ENCODE data around the gene CR2. TPM values are rescaled to one million over a fixed set of nuclear protein-coding genes. Genes with fewer than 3 reads are reported as not detected.
"Not testable (repeated sequence)": the region's sequence is repeated elsewhere in the genome, so short reads cannot be mapped to it uniquely, and the experiment has no call there.

The CR2 gene
- total and polyA plus RNA-seq, 2 experiments from 2014 or later: not detected

- H3K27me3 ChIP-seq (replicated peaks; ENCODE audit: insufficient read depth): no peaks in the 10 kb centered on the region; the same call in 1 of the 2 replicates
- H3K79me2 ChIP-seq (ENCODE audit: insufficient read depth): no peaks in the 10 kb centered on the region
- no peak for DNase-seq
- no peak overlapping the region for H3K9ac ChIP-seq
- no peaks in the 10 kb centered on the region for H3K4me1 ChIP-seq (ENCODE audit: insufficient read depth)
- no peak overlapping the region for H3K4me3 ChIP-seq
- H3K9me2 ChIP-seq (ENCODE audit: insufficient read depth): no peaks in the 10 kb centered on the region
- in situ Hi-C loops (cut with MboI): no loop called here
- no peak overlapping the region for H3K4me2 ChIP-seq (ENCODE audit: unreplicated experiment)
- H4K20me1 ChIP-seq (ENCODE audit: insufficient read depth): no peaks in the 10 kb centered on the region
- H2AFZ ChIP-seq: no peak overlapping the region
- TF ChIP-seq EZH2 (IDR thresholded peaks at IDR 0.05; ENCODE audit: insufficient read depth, poor library complexity, severe bottlenecking): no peak
- TF ChIP-seq EZH2phosphoT487 (IDR thresholded peaks at IDR 0.05; ENCODE audit: insufficient read depth, low read depth): no peak
- H3K9me3 ChIP-seq (ENCODE audit: low read depth): no peaks in the 10 kb centered on the region
- WGBS, 2 experiments (ENCODE audit: low coverage in 1 of 2, low lambda C conversion rate in 2 of 2, missing lambda C conversion rate in 2 of 2): 53 to 63% methylated on average over 3 of the region's 3 CpGs
- H3K36me3 ChIP-seq (ENCODE audit: low read depth): no peaks in the 10 kb centered on the region
- H3F3A ChIP-seq (ENCODE audit: insufficient read depth): no peaks in the 10 kb centered on the region
- H3K27ac ChIP-seq: no peak overlapping the region
Measured at GRCh38 chr1:207486198-207486597, 32.1 kb downstream of the CR2 start.

GRCh38 chr1:207487636-207488035, 33.5 kb downstream of the CR2 start:
- Histone ChIP-seq H3K27me3 (replicated peaks; ENCODE audit: insufficient read depth) (no peaks in the 10 kb centered on the region; the same call in 1 of the 2 replicates), H3K79me2 (ENCODE audit: insufficient read depth) (no peaks in the 10 kb centered on the region), H3K27ac (no peak overlapping the region), H3K9ac (no peak overlapping the region), H3K4me3 (no peak overlapping the region), H3K9me3 (ENCODE audit: low read depth) (no peaks in the 10 kb centered on the region), H3F3A (ENCODE audit: insufficient read depth) (no peaks in the 10 kb centered on the region), H3K4me1 (ENCODE audit: insufficient read depth) (no peaks in the 10 kb centered on the region), H3K4me2 (ENCODE audit: unreplicated experiment) (no peak overlapping the region), H3K36me3 (ENCODE audit: low read depth) (no peaks in the 10 kb centered on the region), H3K9me2 (ENCODE audit: insufficient read depth) (no peaks in the 10 kb centered on the region), H4K20me1 (ENCODE audit: insufficient read depth) (no peaks in the 10 kb centered on the region), H2AFZ (no peak overlapping the region)
- no peak for TF ChIP-seq EZH2phosphoT487 (IDR thresholded peaks at IDR 0.05; ENCODE audit: insufficient read depth, low read depth)
- in situ Hi-C loops (cut with MboI): no loop called here
- WGBS, 2 experiments (ENCODE audit: low coverage in 1 of 2, low lambda C conversion rate in 2 of 2, missing lambda C conversion rate in 2 of 2): 43 to 48% methylated on average over 4 of the region's 4 CpGs
- DNase-seq: no peak

DNA sequence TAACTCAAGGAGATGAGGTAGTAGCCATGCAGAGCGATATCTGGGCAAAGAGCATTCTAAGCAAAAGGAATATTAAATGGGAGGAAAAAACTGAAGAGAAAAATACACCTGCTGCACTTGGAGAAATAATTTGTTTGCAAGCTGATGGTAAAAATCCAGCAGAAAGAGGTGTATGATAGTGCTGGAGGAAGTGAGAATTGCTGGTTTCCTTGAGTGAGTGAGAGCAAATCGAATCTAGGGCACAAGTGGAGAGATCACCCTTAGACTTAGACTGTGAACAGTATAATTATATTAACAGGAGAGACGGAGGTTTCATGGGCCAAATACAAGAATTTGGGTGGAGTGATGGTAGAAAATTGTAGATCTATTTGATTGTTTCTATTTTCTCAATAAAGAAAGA, 39.1 kb downstream of the CR2 start:
- H3K4me2 ChIP-seq (ENCODE audit: unreplicated experiment): no peak overlapping the region
- no peaks in the 10 kb centered on the region for H3K4me1 ChIP-seq (ENCODE audit: insufficient read depth)
- no peak for DNase-seq
- no peaks in the 10 kb centered on the region for H3F3A ChIP-seq (ENCODE audit: insufficient read depth)
- no peak overlapping the region for H3K4me3 ChIP-seq
- no peaks in the 10 kb centered on the region for H3K9me3 ChIP-seq (ENCODE audit: low read depth)
- H3K79me2 ChIP-seq (ENCODE audit: insufficient read depth): no peaks in the 10 kb centered on the region
- no peak overlapping the region for H3K27ac ChIP-seq
- H2AFZ ChIP-seq: no peak overlapping the region
- H3K36me3 ChIP-seq (ENCODE audit: low read depth): no peaks in the 10 kb centered on the region
- H4K20me1 ChIP-seq (ENCODE audit: insufficient read depth): no peaks in the 10 kb centered on the region
- in situ Hi-C loops (cut with MboI): no loop called here
- TF ChIP-seq EZH2phosphoT487 (IDR thresholded peaks at IDR 0.05; ENCODE audit: insufficient read depth, low read depth) (no peak), EZH2 (IDR thresholded peaks at IDR 0.05; ENCODE audit: insufficient read depth, poor library complexity, severe bottlenecking) (no peak)
- H3K9me2 ChIP-seq (ENCODE audit: insufficient read depth): no peaks in the 10 kb centered on the region
- H3K27me3 ChIP-seq (replicated peaks; ENCODE audit: insufficient read depth): peaks cover 32% of the 10 kb centered on the region
- H3K9ac ChIP-seq: no peak overlapping the region
- 35 to 41% methylated on average over 3 of the region's 3 CpGs for WGBS, 2 experiments (ENCODE audit: low coverage in 1 of 2, low lambda C conversion rate in 2 of 2, missing lambda C conversion rate in 2 of 2)

DNA sequence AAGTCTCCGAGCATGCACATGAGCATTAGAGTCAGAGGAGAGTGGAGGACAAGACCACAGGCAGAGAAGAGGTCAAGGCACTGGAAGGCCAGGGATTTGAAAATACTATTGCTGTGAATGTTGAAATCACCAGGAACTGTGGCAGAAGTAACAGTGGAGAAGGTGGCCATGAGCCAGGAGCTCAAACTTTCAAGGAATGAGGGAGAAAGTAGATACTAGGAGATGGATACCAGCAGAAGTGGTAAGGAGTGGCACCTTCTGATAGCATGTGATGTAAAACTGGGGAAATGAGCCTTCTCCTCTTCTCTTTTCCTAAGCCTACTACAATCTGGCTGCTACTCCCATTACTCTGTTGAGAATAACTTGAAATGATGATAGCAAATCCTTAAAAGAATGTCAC, 40.0 kb downstream of the CR2 start:
- Histone ChIP-seq H4K20me1 (ENCODE audit: insufficient read depth) (no peaks in the 10 kb centered on the region), H3K79me2 (ENCODE audit: insufficient read depth) (no peaks in the 10 kb centered on the region), H3K9me2 (ENCODE audit: insufficient read depth) (no peaks in the 10 kb centered on the region), H3K4me2 (ENCODE audit: unreplicated experiment) (no peak overlapping the region), H2AFZ (no peak overlapping the region), H3K4me1 (ENCODE audit: insufficient read depth) (no peaks in the 10 kb centered on the region), H3K9ac (no peak overlapping the region), H3K27me3 (replicated peaks; ENCODE audit: insufficient read depth) (peaks cover 34% of the 10 kb centered on the region), H3F3A (ENCODE audit: insufficient read depth) (no peaks in the 10 kb centered on the region), H3K9me3 (ENCODE audit: low read depth) (no peaks in the 10 kb centered on the region), H3K4me3 (no peak overlapping the region), H3K36me3 (ENCODE audit: low read depth) (no peaks in the 10 kb centered on the region), H3K27ac (no peak overlapping the region)
- 61 to 74% methylated on average over 1 of the region's 1 CpG for WGBS, 2 experiments (ENCODE audit: low coverage in 1 of 2, low lambda C conversion rate in 2 of 2, missing lambda C conversion rate in 2 of 2)
- in situ Hi-C loops (cut with MboI): no loop called here
- TF ChIP-seq EZH2 (IDR thresholded peaks at IDR 0.05; ENCODE audit: insufficient read depth, poor library complexity, severe bottlenecking) (no peak), EZH2phosphoT487 (IDR thresholded peaks at IDR 0.05; ENCODE audit: insufficient read depth, low read depth) (no peak)
- no peak for DNase-seq

GRCh38 chr1:207495281-207495680, 41.2 kb downstream of the CR2 start:
- H2AFZ ChIP-seq; H3K27ac ChIP-seq; H3K9me2 ChIP-seq (ENCODE audit: insufficient read depth); H4K20me1 ChIP-seq (ENCODE audit: insufficient read depth); H3K9ac ChIP-seq; in situ Hi-C loops (cut with MboI); H3K4me3 ChIP-seq; H3K4me2 ChIP-seq (ENCODE audit: unreplicated experiment); H3K79me2 ChIP-seq (ENCODE audit: insufficient read depth); H3K4me1 ChIP-seq (ENCODE audit: insufficient read depth); H3K9me3 ChIP-seq (ENCODE audit: low read depth); H3F3A ChIP-seq (ENCODE audit: insufficient read depth); DNase-seq; H3K36me3 ChIP-seq (ENCODE audit: low read depth): not testable (repeated sequence)
- peaks cover 34% of the 10 kb centered on the region for H3K27me3 ChIP-seq (replicated peaks; ENCODE audit: insufficient read depth)
- 81 to 83% methylated on average over 8 of the region's 8 CpGs for WGBS, 2 experiments (ENCODE audit: low coverage in 1 of 2, low lambda C conversion rate in 2 of 2, missing lambda C conversion rate in 2 of 2)

All from GM23248 (cell line).